Mesendoderm (in vitro differentiated cells): Measurements from ENCODE around the gene THRAP3.

Source experiments
- DNase-seq: peaks from one replicate; pipeline ENCODE4 v3.0.0; 2013
- H2AK5ac ChIP-seq: 2 replicates; pipeline ENCODE4 v1.6.1; 2013; ENCODE audit warnings: low read length, inconsistent platforms
- H2BK120ac ChIP-seq: 2 replicates; pipeline ENCODE4 v1.6.1; 2013; ENCODE audit warnings: low read depth, mild to moderate bottlenecking, low read length, moderate library complexity, mixed read lengths
- H2BK15ac ChIP-seq: replicated peaks from 2 replicates; pipeline ENCODE4 v1.6.1; 2013; ENCODE audit warnings: low read depth, mild to moderate bottlenecking, moderate library complexity
- H2BK5ac ChIP-seq: 2 replicates; pipeline ENCODE4 v1.6.1; 2013; ENCODE audit warnings: low read length, inconsistent platforms
- H3K18ac ChIP-seq: 2 replicates; pipeline ENCODE4 v1.6.1; 2013; ENCODE audit warnings: mild to moderate bottlenecking, low read length, mixed read lengths
- H3K23ac ChIP-seq: one replicate; pipeline ENCODE4 v1.6.1; 2013; ENCODE audit warnings: low read length
- H3K27ac ChIP-seq: 2 replicates; pipeline ENCODE4 v1.5.1; 2013; ENCODE audit warnings: low read depth, mild to moderate bottlenecking, inconsistent platforms, low read length, moderate library complexity
- H3K27me3 ChIP-seq: 2 replicates; pipeline ENCODE4 v1.6.1; 2013; ENCODE audit warnings: low read length, control low read depth, mild to moderate bottlenecking, inconsistent platforms; ENCODE audit not compliant: insufficient read depth, poor library complexity
- H3K36me3 ChIP-seq: 2 replicates; pipeline ENCODE4 v1.6.1; 2013; ENCODE audit warnings: low read length, inconsistent platforms; ENCODE audit not compliant: control insufficient read depth, insufficient read depth
- H3K4ac ChIP-seq: one replicate; pipeline ENCODE4 v1.6.1; 2013; ENCODE audit warnings: low read depth, mild to moderate bottlenecking, low read length, moderate library complexity
- H3K4me1 ChIP-seq: 2 replicates; pipeline ENCODE4 v1.6.1; 2013; ENCODE audit warnings: low read depth, low read length, inconsistent platforms; ENCODE audit not compliant: control insufficient read depth
- H3K4me2 ChIP-seq: 2 replicates; pipeline ENCODE4 v1.6.1; 2013; ENCODE audit warnings: low read length
- H3K4me3 ChIP-seq: 2 replicates; pipeline ENCODE4 v1.5.1; 2013; ENCODE audit warnings: mild to moderate bottlenecking, low read length
- H3K56ac ChIP-seq: one replicate; pipeline ENCODE4 v1.6.1; 2013; ENCODE audit warnings: low read length
- H3K79me1 ChIP-seq: 2 replicates; pipeline ENCODE4 v1.6.1; 2013; ENCODE audit warnings: low read length, inconsistent platforms
- H3K79me2 ChIP-seq: 2 replicates; pipeline ENCODE4 v1.6.1; 2013; ENCODE audit warnings: mild to moderate bottlenecking, low read length; ENCODE audit not compliant: control insufficient read depth, insufficient read depth
- H3K9ac ChIP-seq: 2 replicates; pipeline ENCODE4 v1.6.1; 2013; ENCODE audit warnings: low read length, inconsistent platforms
- H4K5ac ChIP-seq: one replicate; pipeline ENCODE4 v1.6.1; 2013; ENCODE audit warnings: low read length
- H4K8ac ChIP-seq: one replicate; pipeline ENCODE4 v1.6.1; 2013; ENCODE audit warnings: low read depth, mild to moderate bottlenecking, control low read depth, low read length, moderate library complexity
- WGBS: extraction: QIAGEN DNeasy Blood & Tissue Kit; methylation state at CpG from one replicate; pipeline ENCODE4 v1.1.7; 2013; ENCODE audit warnings: low lambda C conversion rate, missing lambda C conversion rate; ENCODE audit not compliant: insufficient coverage; ENCODE audit errors: extremely low coverage; 5-methylcytosine and 5-hydroxymethylcytosine counted together

THRAP3 gene

DNA sequence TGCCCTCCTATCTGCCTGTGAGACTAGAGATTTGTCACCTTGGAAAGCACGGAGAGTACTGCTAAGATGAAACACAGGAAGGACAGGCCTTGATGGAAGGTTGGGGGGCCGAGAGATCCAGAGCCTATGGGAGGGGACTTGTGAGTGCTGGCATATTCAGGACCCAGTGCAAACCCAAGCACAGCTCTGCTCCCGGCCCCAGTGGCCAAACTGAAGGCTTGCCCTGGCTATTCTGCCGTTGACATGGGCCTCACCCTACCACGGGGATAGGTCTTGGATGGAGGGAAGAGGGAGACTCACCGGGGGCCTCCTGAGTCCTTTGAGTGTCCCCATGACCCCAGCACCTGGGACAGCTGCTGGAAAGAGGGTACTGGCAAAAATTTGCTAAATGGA, 103.8 kb downstream of the THRAP3 start:
- Histone ChIP-seq H3K27me3 (no peaks in the 10 kb centered on the region), H2BK120ac (no peak overlapping the region), H3K9ac (no peak overlapping the region), H3K56ac (no peak overlapping the region), H3K4me3 (no peak overlapping the region), H3K79me2 (no peaks in the 10 kb centered on the region), H4K5ac (no peak overlapping the region), H3K36me3 (no peaks in the 10 kb centered on the region), H2AK5ac (no peak overlapping the region), H3K79me1 (no peaks in the 10 kb centered on the region), H2BK5ac (no peak overlapping the region), H3K18ac (no peak overlapping the region), H3K4ac (no peak overlapping the region), H2BK15ac (no peak overlapping the region), H3K23ac (no peak overlapping the region), H4K8ac (no peak overlapping the region), H3K27ac (no peak overlapping the region), H3K4me1 (peaks cover 3% of the 10 kb centered on the region), H3K4me2 (no peak overlapping the region)
- no peak for DNase-seq
- no CpG with 5 or more reads among the region's 6 CpGs for WGBS

DNA sequence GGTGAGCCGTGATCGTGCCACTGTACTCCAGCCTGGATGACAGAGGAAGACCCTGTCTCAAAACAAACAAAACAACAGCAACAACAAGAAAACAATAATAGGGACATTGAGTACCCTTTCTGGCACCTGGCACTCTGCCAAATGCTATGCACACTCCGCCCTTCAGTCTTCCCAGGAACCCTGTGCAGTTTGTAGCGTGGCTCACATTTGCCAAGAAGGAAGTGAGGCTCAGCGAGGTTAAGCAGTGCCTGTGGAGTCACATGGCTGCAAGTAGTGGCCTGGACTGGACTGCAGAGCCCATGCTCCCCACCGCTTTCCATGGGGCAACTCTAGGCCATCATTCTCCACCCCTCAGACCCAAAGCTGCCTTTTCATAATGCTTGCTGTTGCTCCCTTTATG, 104.5 kb downstream of the THRAP3 start:
- Histone ChIP-seq H3K27me3 (no peaks in the 10 kb centered on the region), H3K4me3 (no peak overlapping the region), H4K5ac (no peak overlapping the region), H3K27ac (no peak overlapping the region), H3K79me1 (no peaks in the 10 kb centered on the region), H3K4me1 (peaks cover 3% of the 10 kb centered on the region), H3K79me2 (no peaks in the 10 kb centered on the region), H2BK5ac (no peak overlapping the region), H3K4ac (no peak overlapping the region), H3K23ac (no peak overlapping the region), H2BK15ac (no peak overlapping the region), H3K9ac (no peak overlapping the region), H4K8ac (no peak overlapping the region), H2AK5ac (no peak overlapping the region), H3K36me3 (no peaks in the 10 kb centered on the region), H3K56ac (no peak overlapping the region), H3K18ac (no peak overlapping the region), H2BK120ac (no peak overlapping the region), H3K4me2 (no peak overlapping the region)
- DNase-seq: no peak
- WGBS: no CpG with 5 or more reads among the region's 6 CpGs

DNA sequence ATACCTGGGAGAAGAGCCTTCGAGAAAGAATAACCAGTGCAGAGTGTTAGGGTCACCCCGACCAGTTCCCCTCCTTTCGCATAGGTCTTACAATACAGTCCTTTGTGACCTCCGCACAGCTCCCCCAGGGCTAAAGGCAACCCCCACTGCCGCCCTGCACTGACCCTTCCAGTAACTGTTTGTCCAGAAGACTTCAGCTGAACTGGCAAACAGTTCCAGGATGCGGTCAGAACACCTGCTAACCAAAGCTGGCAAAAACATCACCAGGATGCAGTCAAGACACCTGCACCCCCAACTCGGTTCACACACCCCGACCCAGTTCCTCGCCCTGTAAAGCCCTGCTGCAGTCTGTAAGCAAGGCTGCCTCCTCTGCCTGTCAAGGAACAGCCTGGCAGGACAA, 105.6 kb downstream of the THRAP3 start:
- H2BK120ac ChIP-seq: no peak overlapping the region
- no peak overlapping the region for H3K27ac ChIP-seq
- no peak overlapping the region for H4K5ac ChIP-seq
- no peak for DNase-seq
- H3K23ac ChIP-seq: no peak overlapping the region
- no peak overlapping the region for H3K56ac ChIP-seq
- H3K4me1 ChIP-seq: no peaks in the 10 kb centered on the region
- H2BK5ac ChIP-seq: no peak overlapping the region
- no peak overlapping the region for H3K4me2 ChIP-seq
- H3K27me3 ChIP-seq: no peaks in the 10 kb centered on the region
- no peaks in the 10 kb centered on the region for H3K79me1 ChIP-seq
- no CpG with 5 or more reads among the region's 9 CpGs for WGBS
- no peak overlapping the region for H4K8ac ChIP-seq
- H2AK5ac ChIP-seq: no peak overlapping the region
- no peak overlapping the region for H3K4me3 ChIP-seq
- no peaks in the 10 kb centered on the region for H3K36me3 ChIP-seq
- H3K4ac ChIP-seq: no peak overlapping the region
- no peak overlapping the region for H3K9ac ChIP-seq
- H3K79me2 ChIP-seq: no peaks in the 10 kb centered on the region
- no peak overlapping the region for H2BK15ac ChIP-seq
- no peak overlapping the region for H3K18ac ChIP-seq

GRCh38 chr1:36330940-36331339, 106.7 kb downstream of the THRAP3 start:
- Histone ChIP-seq H3K79me1 (no peaks in the 10 kb centered on the region), H2BK5ac (no peak overlapping the region), H3K23ac (no peak overlapping the region), H3K36me3 (no peaks in the 10 kb centered on the region), H4K8ac (no peak overlapping the region), H2AK5ac (no peak overlapping the region), H3K18ac (no peak overlapping the region), H3K79me2 (no peaks in the 10 kb centered on the region), H2BK120ac (no peak overlapping the region), H2BK15ac (no peak overlapping the region), H3K9ac (no peak overlapping the region), H3K27ac (no peak overlapping the region), H3K4me3 (no peak overlapping the region), H3K4me2 (no peak overlapping the region), H3K27me3 (no peaks in the 10 kb centered on the region), H3K56ac (no peak overlapping the region), H4K5ac (no peak overlapping the region), H3K4me1 (no peaks in the 10 kb centered on the region), H3K4ac (no peak overlapping the region)
- no CpG with 5 or more reads among the region's 15 CpGs for WGBS
- no peak for DNase-seq

- H2AK5ac ChIP-seq: no peak overlapping the region
- no peaks in the 10 kb centered on the region for H3K27me3 ChIP-seq
- no peak overlapping the region for H3K27ac ChIP-seq
- H4K5ac ChIP-seq: no peak overlapping the region
- H2BK5ac ChIP-seq: no peak overlapping the region
- no peak overlapping the region for H3K18ac ChIP-seq
- DNase-seq: no peak
- H3K23ac ChIP-seq: no peak overlapping the region
- H3K56ac ChIP-seq: no peak overlapping the region
- no peak overlapping the region for H3K4ac ChIP-seq
- H3K79me2 ChIP-seq: no peaks in the 10 kb centered on the region
- H3K4me1 ChIP-seq: no peaks in the 10 kb centered on the region
- H3K9ac ChIP-seq: no peak overlapping the region
- no peak overlapping the region for H2BK120ac ChIP-seq
- no CpG with 5 or more reads among the region's 6 CpGs for WGBS
- no peak overlapping the region for H3K4me2 ChIP-seq
- H4K8ac ChIP-seq: no peak overlapping the region
- H2BK15ac ChIP-seq: no peak overlapping the region
- no peaks in the 10 kb centered on the region for H3K79me1 ChIP-seq
- no peak overlapping the region for H3K4me3 ChIP-seq
- H3K36me3 ChIP-seq: no peaks in the 10 kb centered on the region
These were observed 113.6 kb downstream of the THRAP3 start for GRCh38 chr1:36337830-36338229.

DNA sequence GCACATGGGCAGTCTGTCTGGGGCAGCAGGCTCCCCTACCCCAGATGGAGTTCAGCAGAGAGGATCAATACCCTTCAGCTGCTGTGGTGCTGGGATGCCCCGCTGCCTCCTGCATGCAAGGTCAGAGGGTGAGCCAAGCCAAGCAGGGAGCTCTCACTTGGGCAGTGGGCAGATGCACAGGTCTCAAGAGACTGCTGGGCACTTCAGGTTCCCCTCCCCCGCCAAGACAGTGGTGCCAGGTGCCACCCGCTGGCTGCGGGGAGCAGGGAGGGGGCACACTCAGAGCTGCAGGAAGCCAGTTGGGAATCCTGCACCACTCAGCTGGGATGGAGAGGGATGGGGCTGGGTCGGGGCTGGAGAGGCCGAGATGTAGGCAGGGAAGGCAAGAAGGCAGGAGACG, 115.0 kb downstream of the THRAP3 start:
- no peak overlapping the region for H3K4me3 ChIP-seq
- H2BK120ac ChIP-seq: no peak overlapping the region
- H3K4me2 ChIP-seq: no peak overlapping the region
- no peak overlapping the region for H3K23ac ChIP-seq
- WGBS: no CpG with 5 or more reads among the region's 7 CpGs
- no peaks in the 10 kb centered on the region for H3K79me1 ChIP-seq
- H2BK5ac ChIP-seq: no peak overlapping the region
- no peak for DNase-seq
- no peaks in the 10 kb centered on the region for H3K79me2 ChIP-seq
- H3K56ac ChIP-seq: no peak overlapping the region
- no peaks in the 10 kb centered on the region for H3K27me3 ChIP-seq
- no peak overlapping the region for H4K5ac ChIP-seq
- no peak overlapping the region for H2BK15ac ChIP-seq
- no peak overlapping the region for H3K9ac ChIP-seq
- H3K36me3 ChIP-seq: no peaks in the 10 kb centered on the region
- no peaks in the 10 kb centered on the region for H3K4me1 ChIP-seq
- H4K8ac ChIP-seq: no peak overlapping the region
- no peak overlapping the region for H2AK5ac ChIP-seq
- H3K4ac ChIP-seq: no peak overlapping the region
- no peak overlapping the region for H3K18ac ChIP-seq
- no peak overlapping the region for H3K27ac ChIP-seq
